ENCODE data around the gene OR8D2. TPM values are rescaled to one million over a fixed set of nuclear protein-coding genes. Genes with fewer than 3 reads are reported as not detected.

The OR8D2 gene
- total and polyA plus RNA-seq, 12 donors = not detected

- H3K4me3 ChIP-seq = no peak overlapping the region
- TF ChIP-seq CTCF (IDR thresholded peaks at IDR 0.05) = no peak
- TF ChIP-seq POLR2A (IDR thresholded peaks at IDR 0.05) = no peak
- no peak for DNase-seq
Observed at GRCh38 chr11:124296016-124296415, 24.0 kb downstream of the OR8D2 start.

GRCh38 chr11:124294687-124295086 lies 25.3 kb downstream of the OR8D2 start:
- DNase-seq = no peak
- TF ChIP-seq POLR2A (IDR thresholded peaks at IDR 0.05) (no peak), CTCF (IDR thresholded peaks at IDR 0.05) (no peak)
- intact Hi-C loops (cut with DNase I) = no loop called here
- WGBS, 4 donors = 49 to 72% (median 57%) methylated on average over 1 of the region's 1 CpG
- H3K36me3 ChIP-seq (replicated peaks in 1 of 2) = no peaks in the 10 kb centered on the region
- H3K4me3 ChIP-seq = no peak overlapping the region
- H3K4me1 ChIP-seq (replicated peaks in 1 of 2) = no peaks in the 10 kb centered on the region
- H3K27ac ChIP-seq = no peak overlapping the region
- no peaks in the 10 kb centered on the region for H3K9me3 ChIP-seq (replicated peaks in 1 of 3)
- H3K27me3 ChIP-seq = no peaks in the 10 kb centered on the region

More at GRCh38 chr11:124296016-124296415, 24.0 kb downstream of the OR8D2 start:
- Histone ChIP-seq H3K4me1 (replicated peaks in 1 of 2) (no peaks in the 10 kb centered on the region), H3K36me3 (replicated peaks in 1 of 2) (no peaks in the 10 kb centered on the region), H3K9me3 (replicated peaks in 1 of 3) (no peaks in the 10 kb centered on the region), H3K27ac (no peak overlapping the region), H3K27me3 (no peaks in the 10 kb centered on the region)
- intact Hi-C loops (cut with DNase I) = no loop called here

DNA sequence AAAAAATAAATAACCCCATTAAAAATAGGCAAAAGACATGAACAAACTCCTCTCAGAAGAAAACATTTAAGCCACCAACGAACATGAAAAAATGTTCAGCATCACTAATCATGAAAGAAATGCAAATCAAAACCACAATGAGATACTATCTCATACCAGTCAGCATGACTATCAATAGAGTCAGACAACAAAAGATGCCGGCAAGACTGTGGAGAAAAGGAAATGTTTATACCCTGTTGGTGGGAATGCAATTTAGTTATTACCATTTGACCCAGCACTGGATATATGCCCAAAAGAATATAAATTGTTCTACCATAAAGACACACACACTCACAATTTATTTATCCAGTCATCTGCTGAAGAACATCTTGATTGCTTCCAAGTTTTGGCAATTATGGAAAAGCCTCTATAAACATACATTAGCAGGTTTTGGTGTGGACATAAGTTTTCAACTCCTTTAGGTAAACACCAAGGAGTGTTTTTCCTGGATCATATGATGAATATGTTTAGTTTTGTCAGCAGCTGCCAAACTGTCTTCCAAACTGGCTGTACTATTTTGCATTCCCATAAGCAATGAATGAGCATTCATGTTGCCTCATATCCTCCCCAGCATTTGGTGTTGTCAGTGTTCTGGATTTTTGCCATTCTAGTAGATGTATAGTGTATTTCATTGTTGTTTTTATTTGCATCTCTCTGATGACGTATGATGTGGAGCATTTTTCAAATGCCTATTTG lies 34.2 kb downstream of the OR8D2 start:
- H3K27ac ChIP-seq = no peak overlapping the region
- WGBS, 4 donors = 60 to 72% (median 63%) methylated on average over 3 of the region's 3 CpGs
- no peak for DNase-seq
- intact Hi-C loops (cut with DNase I) = no loop called here
- H3K27me3 ChIP-seq = no peaks in the 10 kb centered on the region
- TF ChIP-seq POLR2A (IDR thresholded peaks at IDR 0.05) (no peak), CTCF (IDR thresholded peaks at IDR 0.05) (no peak)
- H3K4me1 ChIP-seq (replicated peaks in 1 of 2) = no peaks in the 10 kb centered on the region
- H3K36me3 ChIP-seq (replicated peaks in 1 of 2) = no peaks in the 10 kb centered on the region
- H3K4me3 ChIP-seq = no peak overlapping the region
- peaks cover 0 to 5% (median 0%) of the 10 kb centered on the region in 3 donors for H3K9me3 ChIP-seq (replicated peaks in 1 of 3)

DNA sequence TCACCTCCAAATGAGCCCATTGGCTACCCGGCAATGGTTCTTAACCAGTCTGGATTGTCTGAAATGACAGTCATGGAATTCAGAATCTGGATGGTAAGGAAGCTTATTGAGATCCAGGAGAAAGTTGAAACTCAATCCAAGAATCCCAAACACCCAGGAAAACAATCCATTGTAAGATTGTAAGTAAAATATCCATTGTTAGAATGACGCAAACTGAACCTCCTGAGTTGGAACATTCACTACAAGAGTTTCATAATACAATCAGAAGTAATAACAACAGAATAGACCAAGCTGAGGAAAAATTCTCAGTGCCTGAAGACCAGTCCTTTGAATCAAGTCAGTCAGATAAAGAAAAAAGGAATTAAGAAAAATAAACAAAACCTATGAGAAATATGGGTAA lies 41.7 kb downstream of the OR8D2 start:
- no peaks in the 10 kb centered on the region for H3K27me3 ChIP-seq
- no peaks in the 10 kb centered on the region for H3K4me1 ChIP-seq (replicated peaks in 1 of 2)
- no peak overlapping the region for H3K27ac ChIP-seq
- no peaks in the 10 kb centered on the region for H3K36me3 ChIP-seq (replicated peaks in 1 of 2)
- TF ChIP-seq POLR2A (IDR thresholded peaks at IDR 0.05) (no peak), CTCF (IDR thresholded peaks at IDR 0.05) (no peak)
- no peak overlapping the region for H3K4me3 ChIP-seq
- intact Hi-C loops (cut with DNase I) = no loop called here
- DNase-seq = no peak
- 44 to 81% (median 61%) methylated on average over 2 of the region's 2 CpGs for WGBS, 4 donors
- H3K9me3 ChIP-seq (replicated peaks in 1 of 3) = no peaks in the 10 kb centered on the region
